HepG2 (cell line): ENCODE measurements around the gene SPRR2F.

Source experiments
- AKNA ChIP-seq: sonication (generic); formaldehyde crosslinking; IDR thresholded peaks from 2 replicates; pipeline ENCODE4 v1.4.0; 2020; ENCODE audit warnings: missing genetic modification reagents, borderline replicate concordance
- ATF7-NPFF ChIP-seq: sonication (generic); formaldehyde crosslinking; IDR thresholded peaks from 2 replicates; pipeline ENCODE4 v1.8.1; 2023; ENCODE audit warnings: mild to moderate bottlenecking, low read depth, missing genetic modification reagents, moderate library complexity
- CTCF ChIP-seq: sonication (generic); formaldehyde crosslinking; IDR thresholded peaks from 2 replicates; pipeline ENCODE4 v1.5.0; 2020; ENCODE audit warnings: mild to moderate bottlenecking, missing genetic modification reagents, moderate library complexity
- ELF4 ChIP-seq: sonication (generic); formaldehyde crosslinking; IDR thresholded peaks from 2 replicates; pipeline ENCODE4 v1.5.0; 2020; ENCODE audit warnings: missing genetic modification reagents, mild to moderate bottlenecking, moderate library complexity, borderline replicate concordance
- GRHL1 ChIP-seq: sonication (generic); formaldehyde crosslinking; conservative IDR thresholded peaks from 2 replicates; pipeline ENCODE4 v1.8.0; 2022; ENCODE audit warnings: missing genetic modification reagents
- MAX ChIP-seq: IDR thresholded peaks from 2 replicates; pipeline ENCODE4 v1.6.1; 2012; ENCODE audit warnings: inconsistent platforms
- NR2C2 ChIP-seq: sonication (generic); formaldehyde crosslinking; IDR thresholded peaks from 2 replicates; pipeline ENCODE4 v1.4.0; 2020; ENCODE audit warnings: missing genetic modification reagents, mild to moderate bottlenecking, moderate library complexity, borderline replicate concordance
- POLR2A ChIP-seq, 2 experiments: IDR thresholded peaks; 2 replicates each; pipeline ENCODE4 v1.6.1; 2011; ENCODE audit warnings: low read depth in 2 of 2, low read length in 2 of 2, mild to moderate bottlenecking in 1 of 2, moderate library complexity in 1 of 2; ENCODE audit not compliant: insufficient read depth in 1 of 2
- RAD21 ChIP-seq: fragments of 450-650 bp; formaldehyde crosslinking; IDR thresholded peaks from 2 replicates; pipeline ENCODE4 v1.5.0; 2020; ENCODE audit warnings: mild to moderate bottlenecking
- ZNF547 ChIP-seq: sonication (generic); formaldehyde crosslinking; IDR thresholded peaks from 2 replicates; pipeline ENCODE4 v1.5.1; 2020; ENCODE audit warnings: mild to moderate bottlenecking, missing genetic modification reagents
- ZNF792 ChIP-seq: IDR thresholded peaks from 2 replicates; pipeline ENCODE4 v1.6.1; 2016

- TF ChIP-seq AKNA (CRISPR knock-in tag) = no peak
- TF ChIP-seq CTCF = no peak
- no peak for TF ChIP-seq RAD21
- no peak for TF ChIP-seq MAX
- no peak for TF ChIP-seq ZNF792
- no peak for TF ChIP-seq GRHL1
- no peak for TF ChIP-seq POLR2A (IDR thresholded peaks at IDR 0.05; ENCODE audit: insufficient read depth in 1 of 2, low read depth in 2 of 2, low read length in 2 of 2)
- TF ChIP-seq NR2C2 (CRISPR knock-in tag) = no peak
- TF ChIP-seq ZNF547 (CRISPR knock-in tag) = no peak
- TF ChIP-seq ATF7-NPFF (CRISPR knock-in tag) = no peak
- no peak for TF ChIP-seq ELF4 (CRISPR knock-in tag)
Observed at GRCh38 chr1:153095764-153096163, 17.6 kb downstream of the SPRR2F start.
